Endodermal cell (in vitro differentiated cells): ENCODE results near the gene RCOR2. TPM values are rescaled to one million over a fixed set of nuclear protein-coding genes. Genes with fewer than 3 reads are reported as not detected.
A peak's percentile ranks its signal among the peaks of the same experiment; 100 is the strongest.

Source experiments
- DNase-seq: peaks from one replicate; pipeline ENCODE4 v3.0.0-alpha.2; 2017
- H3K27ac ChIP-seq: 2 replicates; pipeline ENCODE4 v1.5.1; 2013; ENCODE audit warnings: mild to moderate bottlenecking, low read depth, low read length, moderate library complexity
- H3K27me3 ChIP-seq: 2 replicates; pipeline ENCODE4 v1.6.1; 2013; ENCODE audit warnings: mild to moderate bottlenecking, low read length, moderate library complexity; ENCODE audit not compliant: insufficient read depth, control insufficient read depth, poor library complexity, severe bottlenecking
- H3K36me3 ChIP-seq: 2 replicates; pipeline ENCODE4 v1.7.0; 2013; ENCODE audit warnings: mild to moderate bottlenecking, low read length, moderate library complexity; ENCODE audit not compliant: control insufficient read depth, insufficient read depth
- H3K4me1 ChIP-seq: one replicate; pipeline ENCODE4 v1.7.0; 2013; ENCODE audit warnings: low read length; ENCODE audit not compliant: control insufficient read depth, insufficient read depth
- H3K4me3 ChIP-seq: 2 replicates; pipeline ENCODE4 v1.5.1; 2013; ENCODE audit warnings: mild to moderate bottlenecking, low read length, moderate library complexity
- H3K9ac ChIP-seq: 2 replicates; pipeline ENCODE4 v1.6.1; 2013; ENCODE audit warnings: mild to moderate bottlenecking, low read length, moderate library complexity; ENCODE audit not compliant: poor library complexity, severe bottlenecking; ENCODE audit errors: extremely low read depth
- H3K9me3 ChIP-seq: 2 replicates; pipeline ENCODE4 v1.6.1; 2013; ENCODE audit warnings: mild to moderate bottlenecking, low read length, moderate library complexity; ENCODE audit not compliant: control insufficient read depth
- H3K27ac Mint-ChIP-seq: 2 replicates; pipeline ENCODE4 v1.8.0; 2020; ENCODE audit warnings: mixed read lengths
- H3K27me3 Mint-ChIP-seq: 2 replicates; pipeline ENCODE4 v1.8.0; 2021; ENCODE audit warnings: mild to moderate bottlenecking, mixed read lengths; ENCODE audit not compliant: insufficient read depth
- H3K36me3 Mint-ChIP-seq: 2 replicates; pipeline ENCODE4 v1.8.0; 2020; ENCODE audit warnings: low read depth, mixed read lengths
- H3K4me1 Mint-ChIP-seq: 2 replicates; pipeline ENCODE4 v1.8.0; 2020; ENCODE audit warnings: mixed read lengths
- H3K4me3 Mint-ChIP-seq: 2 replicates; pipeline ENCODE4 v1.8.0; 2020; ENCODE audit warnings: mild to moderate bottlenecking, moderate library complexity, mixed read lengths
- H3K9me3 Mint-ChIP-seq: 2 replicates; pipeline ENCODE4 v1.8.0; 2020; ENCODE audit warnings: mild to moderate bottlenecking, mixed read lengths
- WGBS, 2 experiments: methylation state at CpG; one replicate each; pipeline versions ENCODE4 v1.1.5 to v1.1.7; 2013; ENCODE audit warnings: missing lambda C conversion rate in 2 of 2, mixed read lengths in 1 of 2; ENCODE audit not compliant: insufficient coverage in 1 of 2, insufficient read length in 1 of 2; 5-methylcytosine and 5-hydroxymethylcytosine counted together
- total RNA-seq, 2 donors: library from RNA; stranded (reverse); fragmentation: NEBNext Ultra II Directional in 1 of 2; extraction: Animal tissue kit (Norgen Biotek cat#: 25700) in 1 of 2; gene quantifications; 2 replicates in 1 of 2; 3 replicates in 1 of 2; pipeline ENCODE4 v1.2.1, GENCODE V29; 2021
- TF ChIP-seq, protein P1 (sequence below): fragments of 200-600 bp; sonication (generic); conservative IDR thresholded peaks from 2 replicates; pipeline ENCODE4 v1.5.0; 2021; ENCODE audit warnings: antibody characterized with exemption, mild to moderate bottlenecking

Gene RCOR2
- total RNA-seq, 2 donors from 2014 or later: 45.0 to 51.4 TPM

DNA sequence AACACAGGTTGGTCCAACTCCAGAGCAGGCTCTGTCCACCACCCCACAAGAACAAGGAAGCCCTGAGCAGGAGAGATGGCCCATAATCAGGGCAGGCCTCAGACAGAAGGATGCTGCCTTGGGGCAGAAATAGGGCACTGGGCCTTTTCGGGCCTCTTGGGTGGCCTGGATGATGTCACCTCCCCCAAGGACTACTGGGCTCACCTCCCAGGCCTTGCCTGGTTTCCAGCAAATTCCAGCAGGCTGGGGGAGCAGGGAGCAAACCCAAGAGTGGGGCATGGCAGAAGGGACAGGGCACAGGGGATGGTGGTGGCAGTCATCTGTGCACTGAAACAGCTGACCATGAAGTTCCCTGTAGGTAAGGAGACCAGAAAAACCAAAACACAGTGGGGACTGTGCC, 16.5 kb upstream of the RCOR2 start:
- Histone ChIP-seq H3K9ac (no peak overlapping the region), H3K27me3 (no peaks in the 10 kb centered on the region), H3K4me3 (no peak overlapping the region), H3K27ac (no peak overlapping the region), H3K36me3 (no peaks in the 10 kb centered on the region), H3K9me3 (no peaks in the 10 kb centered on the region), H3K4me1 (no peaks in the 10 kb centered on the region)
- Mint-ChIP-seq H3K9me3 (peaks cover 1% of the 10 kb centered on the region), H3K27me3 (peaks cover 14% of the 10 kb centered on the region), H3K27ac (no peak overlapping the region), H3K4me1 (no peaks in the 10 kb centered on the region), H3K4me3 (no peak overlapping the region), H3K36me3 (no peaks in the 10 kb centered on the region)
- no peak for DNase-seq
- WGBS, 2 experiments: 82% methylated on average over 1 of the region's 1 CpG; no CpG with 5 or more reads in 1 of the 2 experiments
- TF ChIP-seq, protein P1, sequence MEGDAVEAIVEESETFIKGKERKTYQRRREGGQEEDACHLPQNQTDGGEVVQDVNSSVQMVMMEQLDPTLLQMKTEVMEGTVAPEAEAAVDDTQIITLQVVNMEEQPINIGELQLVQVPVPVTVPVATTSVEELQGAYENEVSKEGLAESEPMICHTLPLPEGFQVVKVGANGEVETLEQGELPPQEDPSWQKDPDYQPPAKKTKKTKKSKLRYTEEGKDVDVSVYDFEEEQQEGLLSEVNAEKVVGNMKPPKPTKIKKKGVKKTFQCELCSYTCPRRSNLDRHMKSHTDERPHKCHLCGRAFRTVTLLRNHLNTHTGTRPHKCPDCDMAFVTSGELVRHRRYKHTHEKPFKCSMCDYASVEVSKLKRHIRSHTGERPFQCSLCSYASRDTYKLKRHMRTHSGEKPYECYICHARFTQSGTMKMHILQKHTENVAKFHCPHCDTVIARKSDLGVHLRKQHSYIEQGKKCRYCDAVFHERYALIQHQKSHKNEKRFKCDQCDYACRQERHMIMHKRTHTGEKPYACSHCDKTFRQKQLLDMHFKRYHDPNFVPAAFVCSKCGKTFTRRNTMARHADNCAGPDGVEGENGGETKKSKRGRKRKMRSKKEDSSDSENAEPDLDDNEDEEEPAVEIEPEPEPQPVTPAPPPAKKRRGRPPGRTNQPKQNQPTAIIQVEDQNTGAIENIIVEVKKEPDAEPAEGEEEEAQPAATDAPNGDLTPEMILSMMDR: no peak

DNA sequence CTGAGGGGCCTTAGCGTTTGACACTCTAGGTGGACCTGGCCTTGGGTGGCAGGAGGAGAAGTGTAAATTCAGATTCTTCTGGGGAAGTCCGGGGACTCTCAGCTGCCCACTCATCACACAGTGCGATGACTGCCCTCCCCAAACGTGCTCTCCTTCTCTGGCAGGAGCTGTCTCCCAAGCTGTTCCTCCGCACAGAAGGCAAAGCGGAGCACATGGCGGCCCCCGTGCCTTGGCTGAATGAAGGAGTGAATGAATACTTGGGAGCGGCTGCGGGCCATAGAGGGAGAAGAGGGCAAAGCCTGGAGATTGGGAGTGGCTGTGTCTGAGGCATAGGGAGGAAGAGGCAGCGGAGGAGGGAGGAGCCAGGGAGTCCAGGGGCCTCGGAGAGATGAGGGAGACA, 14.9 kb upstream of the RCOR2 start:
- no peak for DNase-seq
- Histone ChIP-seq H3K27ac (no peak overlapping the region), H3K9me3 (no peaks in the 10 kb centered on the region), H3K27me3 (no peaks in the 10 kb centered on the region), H3K4me3 (no peak overlapping the region), H3K9ac (no peak overlapping the region), H3K4me1 (no peaks in the 10 kb centered on the region), H3K36me3 (no peaks in the 10 kb centered on the region)
- WGBS, 2 experiments: 92% methylated on average over 4 to 12 of the region's 12 CpGs
- H3K27me3 Mint-ChIP-seq: peaks cover 25% of the 10 kb centered on the region
- peaks cover 2% of the 10 kb centered on the region for H3K4me1 Mint-ChIP-seq
- TF ChIP-seq, protein P1: no peak
- H3K36me3 Mint-ChIP-seq: no peaks in the 10 kb centered on the region
- H3K9me3 Mint-ChIP-seq: peaks cover 1% of the 10 kb centered on the region
- no peak overlapping the region for H3K27ac Mint-ChIP-seq
- H3K4me3 Mint-ChIP-seq: no peak overlapping the region

DNA sequence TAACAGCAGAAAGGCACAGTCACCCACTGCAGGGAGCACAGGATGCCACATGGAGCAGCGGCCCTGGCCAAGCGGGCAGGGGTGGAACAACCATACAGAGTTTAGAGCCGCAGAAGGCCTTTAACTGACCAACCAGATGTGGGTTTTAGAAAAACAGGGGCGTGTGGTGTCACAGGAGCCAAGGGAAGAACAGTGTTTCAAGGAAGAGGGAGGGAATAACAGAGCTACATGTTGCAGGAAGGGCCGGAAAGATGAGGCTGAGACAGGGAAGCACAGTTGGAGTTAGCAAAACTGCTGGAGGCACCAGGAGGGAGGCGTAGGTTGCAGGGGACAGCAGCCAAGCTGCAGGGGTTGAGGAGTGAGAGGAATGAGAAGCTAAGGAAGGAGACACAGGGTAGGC, 14.1 kb upstream of the RCOR2 start:
- no peaks in the 10 kb centered on the region for H3K36me3 Mint-ChIP-seq
- Histone ChIP-seq H3K9me3 (no peaks in the 10 kb centered on the region), H3K4me3 (no peak overlapping the region), H3K27ac (no peak overlapping the region), H3K9ac (no peak overlapping the region), H3K4me1 (no peaks in the 10 kb centered on the region), H3K27me3 (no peaks in the 10 kb centered on the region), H3K36me3 (no peaks in the 10 kb centered on the region)
- TF ChIP-seq, protein P1: no peak
- peaks cover 2% of the 10 kb centered on the region for H3K4me1 Mint-ChIP-seq
- WGBS, 2 experiments: 86 to 94% methylated on average over 2 to 6 of the region's 6 CpGs
- no peak overlapping the region for H3K4me3 Mint-ChIP-seq
- peaks cover 30% of the 10 kb centered on the region for H3K27me3 Mint-ChIP-seq
- no peak overlapping the region for H3K27ac Mint-ChIP-seq
- H3K9me3 Mint-ChIP-seq: peaks cover 1% of the 10 kb centered on the region
- DNase-seq: peak; percentile 50
